HUES48 (cell line): ENCODE results near the gene TIMM50.
"Not testable (repeated sequence)": the region's sequence is repeated elsewhere in the genome, so short reads cannot be mapped to it uniquely, and the experiment has no call there.

Experiments used
- H3K27ac ChIP-seq: one replicate; pipeline ENCODE4 v1.7.0; 2013; ENCODE audit warnings: low read depth, low read length, inconsistent platforms
- H3K27me3 ChIP-seq: 2 replicates; pipeline ENCODE4 v1.6.1; 2013; ENCODE audit warnings: mild to moderate bottlenecking, low read length; ENCODE audit not compliant: control insufficient read depth, insufficient read depth
- H3K36me3 ChIP-seq: 2 replicates; pipeline ENCODE4 v1.6.1; 2013; ENCODE audit warnings: low read length; ENCODE audit not compliant: control insufficient read depth, insufficient read depth
- H3K4me1 ChIP-seq: 2 replicates; pipeline ENCODE4 v1.6.1; 2013; ENCODE audit warnings: mild to moderate bottlenecking, low read length; ENCODE audit not compliant: control insufficient read depth, insufficient read depth
- H3K4me3 ChIP-seq: 2 replicates; pipeline ENCODE4 v1.5.1; 2013; ENCODE audit warnings: mild to moderate bottlenecking, low read depth, low read length
- H3K9ac ChIP-seq: 2 replicates; pipeline ENCODE4 v1.6.1; 2013; ENCODE audit warnings: mild to moderate bottlenecking, low read depth, low read length, moderate library complexity
- H3K9me3 ChIP-seq: 2 replicates; pipeline ENCODE4 v1.6.1; 2013; ENCODE audit warnings: low read length; ENCODE audit not compliant: control insufficient read depth, insufficient read depth

The TIMM50 gene

DNA sequence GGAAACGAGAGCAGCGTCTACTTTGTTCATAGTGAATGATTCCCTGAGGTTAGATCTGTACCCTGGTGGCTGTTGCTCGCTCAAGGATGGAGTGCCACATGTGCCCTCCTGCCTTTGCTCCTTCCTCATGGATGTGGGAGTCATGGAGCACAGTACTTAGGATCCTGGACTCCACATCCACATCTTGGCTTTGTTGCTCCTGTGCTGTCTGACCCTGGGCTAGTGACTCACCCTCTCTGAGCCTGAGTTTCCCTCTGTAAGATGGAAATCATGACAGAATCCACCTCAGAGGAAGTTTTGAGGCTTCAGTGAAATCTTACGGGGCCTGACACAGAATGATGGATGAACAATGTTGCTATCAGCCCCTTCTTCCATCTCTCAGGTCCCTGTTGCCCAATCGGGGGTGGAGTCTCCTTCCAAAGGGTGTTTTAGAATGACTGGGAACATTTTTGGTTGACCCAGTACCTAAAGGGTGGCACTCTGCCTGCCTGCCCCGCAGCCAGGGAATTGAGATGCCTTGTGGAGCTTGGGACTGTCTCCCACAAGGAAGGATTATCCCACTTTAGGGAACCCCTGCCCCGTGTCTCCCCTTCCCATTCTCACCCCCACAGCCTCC lies 9.8 kb upstream of the TIMM50 start:
- H3K27me3 ChIP-seq, result no peaks in the 10 kb centered on the region
- peaks cover 90% of the 10 kb centered on the region for H3K36me3 ChIP-seq
- H3K4me3 ChIP-seq, result no peak overlapping the region
- no peak overlapping the region for H3K27ac ChIP-seq
- no peaks in the 10 kb centered on the region for H3K9me3 ChIP-seq
- no peak overlapping the region for H3K9ac ChIP-seq
- no peaks in the 10 kb centered on the region for H3K4me1 ChIP-seq

DNA sequence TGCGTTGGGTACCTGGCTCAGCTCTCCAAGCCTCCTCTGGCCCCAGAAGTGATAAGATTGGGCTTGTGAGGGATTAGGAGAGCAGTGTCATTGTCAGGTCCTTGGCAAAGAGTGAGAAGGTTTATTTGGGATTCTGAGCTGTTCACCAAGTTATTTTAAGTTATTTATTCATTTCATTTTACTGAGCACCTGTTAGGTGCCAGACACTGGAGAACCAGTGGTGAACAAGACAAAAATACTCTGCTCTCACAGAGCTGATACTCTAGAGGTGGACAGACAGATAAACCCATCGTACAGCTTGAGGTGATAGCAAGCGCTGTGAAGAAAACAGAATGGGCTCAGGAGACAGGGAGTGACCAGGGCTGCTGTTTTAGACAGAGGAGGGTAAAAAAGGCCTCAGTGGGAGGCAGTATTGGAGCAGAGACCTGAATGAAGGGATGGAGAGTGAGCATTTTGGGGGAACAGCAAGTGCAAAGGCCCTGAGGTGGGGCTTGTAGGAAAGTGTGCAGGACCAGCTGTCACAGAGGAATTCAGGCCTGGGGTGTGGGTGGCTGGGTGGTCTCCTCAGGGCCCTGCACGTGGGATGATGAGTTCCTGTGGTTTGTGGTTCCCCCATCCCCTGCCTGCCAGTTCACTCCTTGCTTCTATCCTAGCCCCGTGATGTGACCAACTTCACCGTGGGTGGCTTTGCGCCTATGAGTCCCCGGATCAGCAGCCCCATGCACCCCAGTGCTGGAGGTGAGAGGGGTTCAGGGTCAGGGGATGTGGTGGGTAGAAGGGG lies 8.7 kb upstream of the TIMM50 start:
- no peak overlapping the region for H3K9ac ChIP-seq
- no peak overlapping the region for H3K4me3 ChIP-seq
- peaks cover 91% of the 10 kb centered on the region for H3K36me3 ChIP-seq
- no peaks in the 10 kb centered on the region for H3K4me1 ChIP-seq
- H3K27me3 ChIP-seq, result no peaks in the 10 kb centered on the region
- no peak overlapping the region for H3K27ac ChIP-seq
- no peaks in the 10 kb centered on the region for H3K9me3 ChIP-seq

DNA sequence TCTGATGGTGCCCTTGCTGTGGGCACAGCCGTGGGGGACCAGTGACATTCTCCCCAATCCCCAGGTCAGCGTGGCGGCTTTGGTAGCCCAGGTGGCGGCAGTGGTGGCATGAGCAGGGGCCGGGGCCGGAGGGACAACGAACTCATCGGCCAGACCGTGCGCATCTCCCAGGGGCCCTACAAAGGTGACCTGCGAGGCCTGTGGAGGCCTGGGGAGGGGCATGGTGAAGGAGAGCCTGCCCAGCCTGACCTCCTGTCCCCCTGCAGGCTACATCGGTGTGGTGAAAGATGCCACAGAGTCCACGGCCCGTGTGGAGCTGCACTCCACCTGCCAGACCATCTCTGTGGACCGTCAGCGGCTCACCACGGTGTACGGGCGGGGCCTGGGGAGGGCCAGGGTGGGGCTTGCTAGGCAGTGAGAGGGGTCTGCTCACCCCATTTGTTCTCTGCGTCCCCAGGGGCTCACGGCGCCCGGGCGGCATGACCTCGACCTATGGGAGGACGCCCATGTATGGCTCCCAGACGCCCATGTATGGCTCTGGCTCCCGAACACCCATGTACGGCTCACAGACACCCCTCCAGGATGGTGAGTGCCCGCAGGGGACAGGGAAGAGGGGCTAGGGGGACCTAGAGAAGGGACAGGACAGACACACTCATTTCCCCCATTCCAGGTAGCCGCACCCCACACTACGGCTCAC lies 7.7 kb upstream of the TIMM50 start:
- Histone ChIP-seq H3K4me1 (no peaks in the 10 kb centered on the region), H3K36me3 (peaks cover 83% of the 10 kb centered on the region), H3K9ac (no peak overlapping the region), H3K27ac (no peak overlapping the region), H3K27me3 (no peaks in the 10 kb centered on the region), H3K9me3 (no peaks in the 10 kb centered on the region), H3K4me3 (no peak overlapping the region)

DNA sequence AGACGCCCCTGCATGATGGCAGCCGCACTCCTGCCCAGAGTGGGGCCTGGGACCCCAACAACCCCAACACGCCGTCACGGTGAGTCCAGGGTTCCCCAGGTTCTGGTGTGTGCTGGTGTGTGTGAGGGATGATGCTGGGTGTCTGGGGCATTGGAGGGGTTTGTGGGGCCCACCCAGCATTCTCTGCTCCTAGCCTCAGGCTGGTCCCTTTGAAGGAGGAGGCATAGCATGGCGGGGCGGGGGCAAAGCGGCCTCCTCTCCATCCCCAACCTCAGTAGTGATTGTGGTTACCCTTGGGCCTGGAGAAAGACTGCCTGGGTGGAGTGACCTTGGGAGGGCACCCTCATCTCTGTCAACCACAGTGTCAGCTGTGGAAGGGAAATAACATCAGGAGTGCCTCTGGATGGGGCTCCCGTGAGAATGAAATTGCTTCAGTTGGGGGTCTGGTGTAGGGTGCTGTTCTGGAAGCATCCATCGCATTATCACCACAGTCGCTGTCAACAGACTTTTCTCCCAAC lies 7.1 kb upstream of the TIMM50 start:
- Histone ChIP-seq H3K4me1 (no peaks in the 10 kb centered on the region), H3K4me3 (no peak overlapping the region), H3K27me3 (no peaks in the 10 kb centered on the region), H3K9ac (no peak overlapping the region), H3K27ac (no peak overlapping the region), H3K36me3 (peaks cover 77% of the 10 kb centered on the region), H3K9me3 (no peaks in the 10 kb centered on the region)

DNA sequence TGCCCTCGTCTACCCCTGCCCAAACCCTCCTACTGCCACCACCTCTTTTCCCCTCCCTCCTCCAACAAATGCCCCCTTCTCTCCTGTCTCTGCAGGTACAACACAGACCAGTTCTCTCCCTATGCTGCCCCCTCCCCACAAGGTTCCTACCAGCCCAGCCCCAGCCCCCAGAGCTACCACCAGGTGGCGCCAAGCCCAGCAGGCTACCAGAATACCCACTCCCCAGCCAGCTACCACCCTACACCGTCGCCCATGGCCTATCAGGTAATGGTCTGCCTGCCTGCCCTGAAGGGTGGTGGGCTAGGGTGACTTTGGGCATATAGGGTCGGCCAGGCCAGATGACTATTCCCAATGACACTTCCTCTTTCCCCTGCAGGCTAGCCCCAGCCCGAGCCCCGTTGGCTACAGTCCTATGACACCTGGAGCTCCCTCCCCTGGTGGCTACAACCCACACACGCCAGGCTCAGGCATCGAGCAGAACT lies 6.5 kb upstream of the TIMM50 start:
- H3K36me3 ChIP-seq, result peaks cover 70% of the 10 kb centered on the region
- H3K9me3 ChIP-seq, result no peaks in the 10 kb centered on the region
- H3K4me3 ChIP-seq, result no peak overlapping the region
- no peaks in the 10 kb centered on the region for H3K4me1 ChIP-seq
- H3K27ac ChIP-seq, result no peak overlapping the region
- no peaks in the 10 kb centered on the region for H3K27me3 ChIP-seq
- no peak overlapping the region for H3K9ac ChIP-seq

DNA sequence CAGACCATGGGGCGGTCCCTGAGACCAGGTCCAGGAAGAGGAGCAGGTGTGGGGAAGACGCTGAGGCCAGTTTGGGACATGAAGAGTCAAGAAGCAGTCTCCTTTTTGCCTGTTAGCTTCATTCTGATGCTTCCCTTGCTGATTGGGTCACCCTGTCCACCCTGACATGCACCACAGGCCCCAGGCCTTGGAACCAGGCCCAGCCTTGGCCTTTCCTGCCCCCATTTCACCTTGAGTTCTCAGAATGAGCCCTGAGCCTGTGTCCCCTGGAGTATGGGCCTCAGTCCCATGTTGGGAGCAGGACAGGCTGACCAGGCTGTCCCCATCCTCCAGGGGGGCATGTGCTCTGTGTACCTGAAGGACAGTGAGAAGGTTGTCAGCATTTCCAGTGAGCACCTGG lies 4.9 kb upstream of the TIMM50 start:
- H3K4me1 ChIP-seq, result peaks cover 6% of the 10 kb centered on the region; the same call in 1 of the 2 replicates
- peaks cover 55% of the 10 kb centered on the region for H3K36me3 ChIP-seq
- no peak overlapping the region for H3K4me3 ChIP-seq
- H3K27ac ChIP-seq, result no peak overlapping the region
- no peak overlapping the region for H3K9ac ChIP-seq
- no peaks in the 10 kb centered on the region for H3K9me3 ChIP-seq
- H3K27me3 ChIP-seq, result no peaks in the 10 kb centered on the region

DNA sequence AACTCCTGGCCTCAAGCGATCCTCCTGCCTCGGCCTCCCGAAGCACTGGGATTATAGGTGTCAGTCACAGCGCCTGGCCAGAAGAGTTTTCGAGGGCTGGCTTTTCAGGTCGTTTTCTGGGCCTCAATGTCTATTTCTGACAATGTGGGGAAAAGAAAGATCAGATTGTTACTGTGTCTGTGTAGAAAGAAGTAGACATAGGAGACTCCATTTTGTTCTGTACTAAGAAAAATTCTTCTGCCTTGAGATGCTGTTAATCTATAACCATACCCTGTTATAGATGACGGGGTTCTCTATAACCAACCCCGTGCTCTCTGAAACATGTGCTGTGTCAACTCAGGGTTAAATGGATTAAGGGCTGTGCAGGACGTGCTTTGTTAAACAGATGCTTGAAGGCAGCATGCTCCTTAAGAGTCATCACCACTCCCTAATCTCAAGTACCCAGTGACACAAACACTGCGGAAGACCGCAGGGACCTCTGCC lies 1.3 kb upstream of the TIMM50 start:
- not testable (repeated sequence) for H3K27me3 ChIP-seq, H3K4me1 ChIP-seq, H3K4me3 ChIP-seq, H3K9ac ChIP-seq, H3K27ac ChIP-seq, H3K9me3 ChIP-seq
- H3K36me3 ChIP-seq, result peaks cover 36% of the 10 kb centered on the region

DNA sequence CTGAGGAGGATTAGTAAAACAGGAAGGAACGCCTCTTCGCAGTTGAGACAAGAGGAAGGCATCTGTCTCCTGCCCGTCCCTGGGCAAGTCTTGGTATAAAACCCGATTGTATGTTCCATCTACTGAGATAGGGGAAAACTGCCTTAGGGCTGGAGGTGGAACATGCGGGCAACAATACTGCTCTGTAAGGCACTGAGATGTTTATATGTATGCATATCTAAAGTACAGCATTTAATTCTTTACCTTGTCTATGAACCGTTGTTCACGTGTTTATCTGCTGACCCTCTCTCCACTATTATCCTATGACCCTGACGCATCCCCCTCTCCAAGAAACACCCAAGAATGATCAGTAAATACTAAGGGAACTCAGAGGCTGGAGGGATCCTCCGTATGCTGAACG lies 722 bp upstream of the TIMM50 start:
- H3K27ac ChIP-seq, result peak overlapping the region; percentile 94
- H3K27me3 ChIP-seq, result no peaks in the 10 kb centered on the region
- H3K4me1 ChIP-seq, result peaks cover 6% of the 10 kb centered on the region; the same call in 1 of the 2 replicates
- H3K36me3 ChIP-seq, result peaks cover 34% of the 10 kb centered on the region
- H3K9ac ChIP-seq, result no peak overlapping the region
- no peaks in the 10 kb centered on the region for H3K9me3 ChIP-seq
- peak overlapping the region; percentile 90 for H3K4me3 ChIP-seq

DNA sequence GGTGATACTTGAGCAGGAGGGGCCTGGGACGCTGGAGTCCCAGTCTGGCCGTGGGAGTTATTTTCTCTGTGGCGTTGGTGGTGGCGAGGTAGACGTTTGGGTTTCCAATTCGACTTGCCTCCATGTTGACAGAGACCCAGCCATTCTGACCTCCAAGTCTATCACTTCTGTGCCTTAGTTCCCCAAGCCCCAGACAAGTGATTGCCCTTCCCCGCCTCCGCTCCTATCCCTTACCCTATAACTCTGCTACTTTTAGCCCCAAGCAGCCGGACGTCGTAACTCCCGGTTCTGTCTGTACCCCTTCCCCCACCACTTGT lies 549 bp downstream of the TIMM50 start:
- no peaks in the 10 kb centered on the region for H3K9me3 ChIP-seq
- no peaks in the 10 kb centered on the region for H3K27me3 ChIP-seq
- H3K4me3 ChIP-seq, result peak overlapping the region; percentile 90
- H3K36me3 ChIP-seq, result peaks cover 38% of the 10 kb centered on the region
- peaks cover 6% of the 10 kb centered on the region; the same call in 1 of the 2 replicates for H3K4me1 ChIP-seq
- H3K27ac ChIP-seq, result peak overlapping the region; percentile 94
- H3K9ac ChIP-seq, result peak overlapping the region; percentile 97

DNA sequence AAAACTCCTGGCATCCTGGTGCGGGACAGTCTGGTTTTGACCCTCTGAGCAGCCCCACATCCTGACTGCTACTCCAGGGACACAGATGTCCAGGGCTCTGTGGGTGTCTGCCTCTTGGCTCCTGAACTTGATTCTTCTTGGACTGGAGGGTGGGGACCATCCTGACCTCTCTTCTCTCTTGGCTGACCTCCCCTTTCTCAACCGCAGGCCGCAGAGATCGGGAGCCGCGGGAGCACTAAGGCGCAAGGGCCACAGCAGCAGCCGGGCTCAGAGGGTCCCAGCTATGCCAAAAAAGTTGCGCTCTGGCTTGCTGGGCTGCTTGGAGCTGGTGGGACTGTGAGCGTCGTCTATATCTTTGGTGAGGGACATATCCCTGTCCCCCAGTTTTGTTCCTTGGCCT lies 1.0 kb downstream of the TIMM50 start:
- Histone ChIP-seq H3K9me3 (no peaks in the 10 kb centered on the region), H3K36me3 (peaks cover 38% of the 10 kb centered on the region), H3K4me3 (peak overlapping the region; percentile 90), H3K27me3 (no peaks in the 10 kb centered on the region), H3K4me1 (peaks cover 6% of the 10 kb centered on the region; the same call in 1 of the 2 replicates), H3K9ac (peak overlapping the region; percentile 97), H3K27ac (peak overlapping the region; percentile 94)
